H1 (cell line): ENCODE results near the gene NDFIP2. TPM values are rescaled to one million over a fixed set of nuclear protein-coding genes. Genes with fewer than 3 reads are reported as not detected.

Experiments
- CTCF ChIA-PET: fragments of 300-600 bp; sonication (Branson Sonifier 250); formaldehyde crosslinking; loops from one replicate; lab custom pipeline; 2021; ENCODE audit not compliant: partially characterized antibody; lab: Charles Lee
- POLR2A ChIA-PET: fragments of 300-600 bp; sonication (Branson Sonifier 250); formaldehyde crosslinking; loops from one replicate; lab custom pipeline; 2021; ENCODE audit warnings: inconsistent platforms; ENCODE audit not compliant: partially characterized antibody; lab: Charles Lee
- DNase-seq, 2 experiments: peaks; one replicate each; pipeline versions ENCODE4 v3.0.0 to v3.0.0-alpha.2; 2010 to 2022; ENCODE audit warnings: low spot score in 2 of 2, low read depth in 1 of 2, mixed read lengths in 1 of 2
- FAIRE-seq: peaks from 2 replicates; lab custom pipeline; 2011; peaks lifted over from hg19 to GRCh38; lab: Jason Lieb, UNC
- H2AFZ ChIP-seq: 2 replicates; pipeline ENCODE4 v1.8.1; 2012; ENCODE audit warnings: low read length, inconsistent platforms
- H2AK5ac ChIP-seq: 2 replicates; pipeline ENCODE4 v1.6.1; 2013; ENCODE audit warnings: low read depth, low read length
- H2BK120ac ChIP-seq: replicated peaks from 2 replicates; pipeline ENCODE3; 2013; ENCODE audit warnings: low read depth, low read length, inconsistent platforms
- H2BK12ac ChIP-seq: 2 replicates; pipeline ENCODE4 v1.6.1; 2013; ENCODE audit warnings: low read depth, low read length
- H2BK15ac ChIP-seq: 2 replicates; pipeline ENCODE4 v1.6.1; 2013; ENCODE audit warnings: low read length
- H2BK20ac ChIP-seq: 2 replicates; pipeline ENCODE4 v1.6.1; 2013; ENCODE audit warnings: low read length
- H2BK5ac ChIP-seq: 2 replicates; pipeline ENCODE4 v1.6.1; 2013; ENCODE audit warnings: low read depth, low read length
- H3K14ac ChIP-seq: 2 replicates; pipeline ENCODE4 v1.6.1; 2013; ENCODE audit warnings: inconsistent platforms; ENCODE audit not compliant: insufficient read length
- H3K18ac ChIP-seq: 2 replicates; pipeline ENCODE4 v1.6.1; 2013; ENCODE audit warnings: low read length; ENCODE audit errors: extremely low read depth
- H3K23ac ChIP-seq: 2 replicates; pipeline ENCODE4 v1.6.1; 2013; ENCODE audit warnings: inconsistent platforms; ENCODE audit not compliant: insufficient read length
- H3K23me2 ChIP-seq: 2 replicates; pipeline ENCODE4 v1.6.1; 2013; ENCODE audit warnings: low read depth, low read length
- H3K27ac ChIP-seq: 2 replicates; pipeline ENCODE4 v1.6.1; 2011; ENCODE audit warnings: low read depth, low read length, inconsistent platforms
- H3K27me3 ChIP-seq, 4 experiments: replicated peaks in 1 of 4; 1 replicate in 1 of 4; 2 replicates in 3 of 4; pipeline versions ENCODE4 v1.6.1 to v1.8.1; 2011 to 2013; ENCODE audit warnings: low read length in 3 of 4, mild to moderate bottlenecking in 3 of 4, inconsistent platforms in 2 of 4, mixed read lengths in 2 of 4, moderate library complexity in 1 of 4; ENCODE audit not compliant: control insufficient read depth in 3 of 4, insufficient read depth in 3 of 4; ENCODE audit errors: extremely low read depth in 1 of 4
- H3K36me3 ChIP-seq, 4 experiments: 2 replicates each; pipeline versions ENCODE4 v1.6.1 to v1.8.1; 2011 to 2013; ENCODE audit warnings: mild to moderate bottlenecking in 4 of 4, low read length in 3 of 4, moderate library complexity in 2 of 4, control low read depth in 1 of 4, inconsistent platforms in 1 of 4; ENCODE audit not compliant: insufficient read depth in 4 of 4, control insufficient read depth in 2 of 4
- H3K4ac ChIP-seq: replicated peaks from 2 replicates; pipeline ENCODE3; 2013; ENCODE audit warnings: low read length, low read depth, mixed read lengths, inconsistent platforms; ENCODE audit not compliant: insufficient read length
- H3K4me1 ChIP-seq, 4 experiments: replicated peaks in 1 of 4; 1 replicate in 1 of 4; 2 replicates in 3 of 4; pipeline versions ENCODE4 v1.6.1 to v1.8.1; 2011 to 2013; ENCODE audit warnings: low read length in 3 of 4, inconsistent platforms in 2 of 4, mixed read lengths in 1 of 4; ENCODE audit not compliant: insufficient read depth in 4 of 4, control insufficient read depth in 3 of 4
- H3K4me2 ChIP-seq, 2 experiments: 2 replicates each; pipeline versions ENCODE4 v1.6.1 to v1.8.1; 2011 to 2013; ENCODE audit warnings: low read depth in 2 of 2, low read length in 2 of 2, control low read depth in 1 of 2, inconsistent platforms in 1 of 2, mild to moderate bottlenecking in 1 of 2; ENCODE audit not compliant: insufficient read depth in 1 of 2
- H3K4me3 ChIP-seq, 4 experiments: fragments of 200-600, 300-600 bp in 1 of 4; sonication (generic), shearing (Covaris generic), sonication (Bioruptor Twin) in 1 of 4; 2 replicates each; pipeline versions ENCODE4 v1.5.1 to v1.8.1; 2011 to 2016; ENCODE audit warnings: low read length in 4 of 4, low read depth in 3 of 4, control low read depth in 2 of 4, inconsistent platforms in 2 of 4, mild to moderate bottlenecking in 2 of 4, mixed read lengths in 1 of 4, moderate library complexity in 1 of 4; ENCODE audit not compliant: insufficient read depth in 2 of 4; ENCODE audit errors: extremely low read depth in 1 of 4
- H3K56ac ChIP-seq: replicated peaks from 2 replicates; pipeline ENCODE3; 2013; ENCODE audit warnings: low read depth, mild to moderate bottlenecking, mixed read lengths, low read length, inconsistent platforms; ENCODE audit not compliant: insufficient read length
- H3K79me1 ChIP-seq: 2 replicates; pipeline ENCODE4 v1.6.1; 2013; ENCODE audit warnings: low read depth, low read length, control low read depth
- H3K79me2 ChIP-seq, 2 experiments: 2 replicates each; pipeline versions ENCODE4 v1.6.1 to v1.8.1; 2012 to 2013; ENCODE audit warnings: low read length in 2 of 2, mild to moderate bottlenecking in 2 of 2, inconsistent platforms in 1 of 2; ENCODE audit not compliant: insufficient read depth in 2 of 2, control insufficient read depth in 1 of 2
- H3K9ac ChIP-seq, 4 experiments: replicated peaks in 1 of 4; 1 replicate in 1 of 4; 2 replicates in 3 of 4; pipeline versions ENCODE4 v1.6.1 to v1.8.1; 2011 to 2013; ENCODE audit warnings: low read depth in 3 of 4, low read length in 3 of 4, control low read depth in 2 of 4, mild to moderate bottlenecking in 2 of 4, moderate library complexity in 2 of 4, inconsistent platforms in 1 of 4; ENCODE audit errors: extremely low read depth in 1 of 4
- H3K9me3 ChIP-seq, 2 experiments: 2 replicates each; pipeline versions ENCODE4 v1.6.1 to v1.8.1; 2012 to 2013; ENCODE audit warnings: mild to moderate bottlenecking in 2 of 2, moderate library complexity in 2 of 2, control low read depth in 1 of 2, inconsistent platforms in 1 of 2, low read depth in 1 of 2, low read length in 1 of 2, mixed read lengths in 1 of 2; ENCODE audit not compliant: insufficient read depth in 2 of 2
- H4K20me1 ChIP-seq, 2 experiments: replicated peaks in 1 of 2; 2 replicates each; pipeline versions ENCODE3 to v1.8.1; 2011 to 2013; ENCODE audit warnings: inconsistent platforms in 2 of 2, low read length in 2 of 2, mild to moderate bottlenecking in 1 of 2; ENCODE audit not compliant: insufficient read depth in 2 of 2, control insufficient read depth in 1 of 2
- H4K5ac ChIP-seq: 2 replicates; pipeline ENCODE4 v1.6.1; 2013; ENCODE audit warnings: low read length, low read depth, mixed read lengths, inconsistent platforms; ENCODE audit not compliant: insufficient read length
- H4K8ac ChIP-seq: 2 replicates; pipeline ENCODE4 v1.8.0; 2013; ENCODE audit warnings: mild to moderate bottlenecking, moderate library complexity, low read length, inconsistent platforms; ENCODE audit not compliant: insufficient read depth; ENCODE audit errors: extremely low read depth
- H4K91ac ChIP-seq: replicated peaks from 2 replicates; pipeline ENCODE3; 2013; ENCODE audit warnings: low read length, mixed read lengths, inconsistent platforms; ENCODE audit not compliant: insufficient read length
- FOSL1 ChIP-seq: IDR thresholded peaks from 2 replicates; pipeline ENCODE4 v1.6.1; 2011; ENCODE audit warnings: mild to moderate bottlenecking, low read depth, low read length, moderate library complexity; ENCODE audit not compliant: insufficient read depth
- NANOG ChIP-seq: IDR thresholded peaks from 2 replicates; pipeline ENCODE4 v1.6.1; 2011; ENCODE audit warnings: low read length, low read depth, mild to moderate bottlenecking, inconsistent platforms; ENCODE audit not compliant: insufficient read depth, poor library complexity, severe bottlenecking
- TCF12 ChIP-seq: IDR thresholded peaks from 2 replicates; pipeline ENCODE4 v1.6.1; 2011; ENCODE audit warnings: low read depth, mild to moderate bottlenecking, low read length
- WGBS, 2 experiments: shearing (Covaris generic) in 1 of 2; methylation state at CpG; one replicate each; pipeline versions ENCODE4 v1.1.6 to v1.1.7; 2013 to 2015; ENCODE audit warnings: low lambda C conversion rate in 2 of 2, mixed read lengths in 2 of 2, inconsistent platforms in 1 of 2, low coverage in 1 of 2, missing lambda C conversion rate in 1 of 2; ENCODE audit not compliant: insufficient replicate concordance in 2 of 2, insufficient coverage in 1 of 2, insufficient read length in 1 of 2; ENCODE audit errors: extremely low coverage in 1 of 2, missing lambda C conversion rate in 1 of 2; 5-methylcytosine and 5-hydroxymethylcytosine counted together
- polyA plus RNA-seq, 7 experiments: library from polyadenylated mRNA; depleted of rRNA in 3 of 7; stranded (reverse) in 5 of 7; unstranded in 2 of 7; fragments of >200 nt in 5 of 7; fragments of 200-250 nt in 2 of 7; gene quantifications; 1 replicate in 5 of 7; 2 replicates in 1 of 7; 4 replicates in 1 of 7; pipeline versions ENCODE4 v1.2.1 to v1.2.3, GENCODE V29; 2011 to 2013; ENCODE audit warnings: missing spikeins in 2 of 7, mixed read lengths in 2 of 7
- total RNA-seq: library from RNA; stranded (reverse); fragmentation: NEBNext Ultra II Directional; extraction: Animal tissue kit (Norgen Biotek cat#: 25700); gene quantifications from 2 replicates; pipeline ENCODE4 v1.2.1, GENCODE V29; 2021

Gene NDFIP2
- total and polyA plus RNA-seq, 2 of the 8 experiments (the other 6 are each of a cell fraction or from before 2014, with no cell fraction given) = 11.1 to 32.9 TPM

- Histone ChIP-seq H3K36me3 (no peaks in the 10 kb centered on the region), H2BK120ac (no peak overlapping the region), H3K23ac (no peak overlapping the region), H3K79me2 (no peaks in the 10 kb centered on the region), H3K79me1 (no peaks in the 10 kb centered on the region), H3K14ac (no peak overlapping the region), H2BK5ac (no peak overlapping the region), H4K8ac (no peak overlapping the region), H3K18ac (no peak overlapping the region), H4K91ac (no peak overlapping the region), H3K4me1 (peaks cover 0 to 4% (median 0%) of the 10 kb centered on the region in 4 experiments; a peak in 2 of 7 replicates), H3K9ac (no peak overlapping the region), H4K20me1 (no peaks in the 10 kb centered on the region), H3K4ac (no peak overlapping the region), H3K4me3 (no peak overlapping the region), H3K56ac (no peak overlapping the region), H3K27ac (no peak overlapping the region), H3K23me2 (no peaks in the 10 kb centered on the region), H4K5ac (no peak overlapping the region), H3K4me2 (no peak overlapping the region), H3K27me3 (peaks cover 0 to 1% (median 0%) of the 10 kb centered on the region in 4 experiments; a peak in 1 of 7 replicates), H2BK15ac (no peak overlapping the region), H2BK20ac (no peak overlapping the region), H2AK5ac (no peak overlapping the region), H2BK12ac (no peak overlapping the region), H2AFZ (no peak overlapping the region), H3K9me3 (no peaks in the 10 kb centered on the region)
- 64% methylated on average over 3 of the region's 3 CpGs; no CpG with 5 or more reads in 1 of the 2 experiments for WGBS, 2 experiments
- FAIRE-seq = no peak
- POLR2A ChIA-PET = no interaction called here
- CTCF ChIA-PET = interaction anchor here (0.7 to 1.4 kb wide), 3 partner anchors 28 to 1565 kb away, joined by 3 to 8 read pairs (median 3); no protein-coding TSS in a partner anchor
- no peak for DNase-seq
- TF ChIP-seq NANOG (no peak), FOSL1 (no peak), TCF12 (no peak)
These were observed 28.6 kb upstream of the NDFIP2 start for GRCh38 chr13:79452239-79452913.
